OCI-LY3 (cell line): Measurements from ENCODE around the gene CACNA1G.

ENCODE experiments used
- CTCF ChIP-seq: fragments of 200-600, 300-600 bp; sonication (generic); IDR thresholded peaks from 2 replicates; pipeline ENCODE4 v1.5.1; 2014; ENCODE audit warnings: antibody characterized with exemption, low read length, low read depth
- EZH2phosphoT487 ChIP-seq: fragments of 200-600 bp; shearing (Covaris generic); IDR thresholded peaks from 2 replicates; pipeline ENCODE4 v1.6.1; 2018; ENCODE audit warnings: antibody characterized with exemption, mixed run types, low read depth

GRCh38 chr17:50675190-50675589 lies 114.7 kb downstream of the CACNA1G start:
- TF ChIP-seq CTCF (no peak), EZH2phosphoT487 (no peak)
